Lung (tissue), 12 donors: ENCODE data around the gene COX7A2. TPM values are rescaled to one million over a fixed set of nuclear protein-coding genes. Genes with fewer than 3 reads are reported as not detected.

Experiments
- ATAC-seq: fragments of 200-7000 bp; cut with Tn5 transposase; one replicate; pipeline ENCODE4 v1.9.1; 2020; ENCODE audit warnings: moderate number of reproducible peaks; ENCODE audit not compliant: insufficient read depth, low FRiP score
- DNase-seq, 3 donors: peaks; one replicate each; pipeline ENCODE4 v3.0.0-alpha.2; 2013 to 2017
- H3K27ac ChIP-seq, 2 donors: one replicate each; pipeline ENCODE4 v1.5.1; 2013; ENCODE audit warnings: mild to moderate bottlenecking in 2 of 2, moderate library complexity in 2 of 2, control low read depth in 1 of 2, inconsistent platforms in 1 of 2, low read depth in 1 of 2, low read length in 1 of 2
- H3K27me3 ChIP-seq, 3 donors: one replicate each; pipeline ENCODE4 v1.5.1; 2013; ENCODE audit warnings: low read length in 2 of 3; ENCODE audit not compliant: control insufficient read depth in 3 of 3, insufficient read depth in 3 of 3
- H3K36me3 ChIP-seq, 4 donors: one replicate each; pipeline ENCODE4 v1.5.1; 2013; ENCODE audit warnings: low read length in 4 of 4, mild to moderate bottlenecking in 1 of 4, moderate library complexity in 1 of 4; ENCODE audit not compliant: control insufficient read depth in 4 of 4, insufficient read depth in 4 of 4
- H3K4me1 ChIP-seq, 5 donors: one replicate each; pipeline ENCODE4 v1.5.1; 2013; ENCODE audit warnings: low read length in 5 of 5, mild to moderate bottlenecking in 2 of 5, moderate library complexity in 1 of 5; ENCODE audit not compliant: control insufficient read depth in 5 of 5, insufficient read depth in 5 of 5
- H3K4me3 ChIP-seq: one replicate; pipeline ENCODE4 v1.5.1; 2013; ENCODE audit warnings: mild to moderate bottlenecking, control low read depth, moderate library complexity
- H3K9ac ChIP-seq, 2 donors: one replicate each; pipeline ENCODE4 v1.5.1; 2013; ENCODE audit warnings: low read length in 2 of 2, control low read depth in 1 of 2; ENCODE audit not compliant: insufficient read depth in 1 of 2
- H3K9me3 ChIP-seq, 4 donors: one replicate each; pipeline ENCODE4 v1.5.1; 2013; ENCODE audit warnings: low read length in 3 of 4, mild to moderate bottlenecking in 1 of 4, moderate library complexity in 1 of 4; ENCODE audit not compliant: control insufficient read depth in 4 of 4, insufficient read depth in 3 of 4
- WGBS, 2 donors: extraction: QIAGEN DNeasy Blood & Tissue Kit; methylation state at CpG; one replicate each; pipeline ENCODE4 v1.1.7; 2013; 5-methylcytosine and 5-hydroxymethylcytosine counted together
- polyA plus RNA-seq, 2 donors: library from polyadenylated mRNA; stranded (reverse); fragments of 200-250 nt; gene quantifications; one replicate each; pipeline ENCODE4 v1.2.1, GENCODE V29; 2013
- total RNA-seq, 2 donors: library from RNA; depleted of rRNA in 1 of 2; stranded (reverse); fragments of >200 nt in 1 of 2; gene quantifications; one replicate each; pipeline ENCODE4 v1.2.1, GENCODE V29; 2014 to 2021
- TF ChIP-seq, protein P1 (sequence below): IDR thresholded peaks from 2 replicates; pipeline ENCODE4 v1.5.1; 2012; ENCODE audit warnings: mild to moderate bottlenecking; ENCODE audit errors: control extremely low read depth, extremely low read depth
- donor health status: control.
- donor health status: control.
- donor health status: Bipolar disorder and iron deficiency.
- donor health status: healthy.
- donor health status: DM: yes; HTN: yes; CAD: no.

COX7A2 gene
- total and polyA plus RNA-seq, 4 donors = 43.1 to 557 (median 398) TPM

GRCh38 chr6:75201021-75201420 lies 42.6 kb downstream of the COX7A2 start:
- Histone ChIP-seq H3K9ac (no peak overlapping the region), H3K9me3 (peaks cover 0 to 2% (median 0%) of the 10 kb centered on the region in 4 donors), H3K27me3 (peaks cover 0 to 25% (median 14%) of the 10 kb centered on the region in 3 donors), H3K4me3 (no peak overlapping the region), H3K27ac (no peak overlapping the region), H3K4me1 (peaks cover 0 to 35% (median 14%) of the 10 kb centered on the region in 5 donors), H3K36me3 (no peaks in the 10 kb centered on the region)
- TF ChIP-seq, protein P1, sequence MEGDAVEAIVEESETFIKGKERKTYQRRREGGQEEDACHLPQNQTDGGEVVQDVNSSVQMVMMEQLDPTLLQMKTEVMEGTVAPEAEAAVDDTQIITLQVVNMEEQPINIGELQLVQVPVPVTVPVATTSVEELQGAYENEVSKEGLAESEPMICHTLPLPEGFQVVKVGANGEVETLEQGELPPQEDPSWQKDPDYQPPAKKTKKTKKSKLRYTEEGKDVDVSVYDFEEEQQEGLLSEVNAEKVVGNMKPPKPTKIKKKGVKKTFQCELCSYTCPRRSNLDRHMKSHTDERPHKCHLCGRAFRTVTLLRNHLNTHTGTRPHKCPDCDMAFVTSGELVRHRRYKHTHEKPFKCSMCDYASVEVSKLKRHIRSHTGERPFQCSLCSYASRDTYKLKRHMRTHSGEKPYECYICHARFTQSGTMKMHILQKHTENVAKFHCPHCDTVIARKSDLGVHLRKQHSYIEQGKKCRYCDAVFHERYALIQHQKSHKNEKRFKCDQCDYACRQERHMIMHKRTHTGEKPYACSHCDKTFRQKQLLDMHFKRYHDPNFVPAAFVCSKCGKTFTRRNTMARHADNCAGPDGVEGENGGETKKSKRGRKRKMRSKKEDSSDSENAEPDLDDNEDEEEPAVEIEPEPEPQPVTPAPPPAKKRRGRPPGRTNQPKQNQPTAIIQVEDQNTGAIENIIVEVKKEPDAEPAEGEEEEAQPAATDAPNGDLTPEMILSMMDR = no peak
- DNase-seq (no peak), ATAC-seq (no peak)
- 20 to 25% methylated on average over 1 of the region's 1 CpG for WGBS, 2 donors

DNA sequence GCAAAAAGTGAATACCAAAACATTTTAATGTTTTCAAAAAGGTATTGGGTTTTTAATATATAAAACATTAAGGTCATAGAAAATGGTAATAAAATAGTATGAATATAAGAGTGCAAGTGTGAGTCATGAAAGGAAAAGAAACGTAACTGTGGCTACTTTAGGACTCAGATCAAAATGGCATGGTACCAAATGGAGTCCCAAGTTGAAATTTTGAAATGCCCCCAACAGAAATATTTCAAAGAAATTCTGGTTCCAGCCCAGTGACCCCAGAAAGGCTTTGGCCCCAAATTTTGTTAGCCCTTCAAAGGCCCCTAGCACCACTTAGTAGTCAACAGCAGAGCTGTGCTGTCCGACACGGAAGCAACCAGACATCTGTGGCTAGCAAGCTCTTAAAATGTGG lies 43.7 kb downstream of the COX7A2 start:
- H3K27me3 ChIP-seq = peaks cover 0 to 15% (median 12%) of the 10 kb centered on the region in 3 donors
- ATAC-seq = no peak
- peaks cover 0 to 2% (median 0%) of the 10 kb centered on the region in 4 donors for H3K9me3 ChIP-seq
- H3K27ac ChIP-seq = no peak overlapping the region
- H3K4me1 ChIP-seq = peaks cover 0 to 30% (median 8%) of the 10 kb centered on the region in 5 donors
- DNase-seq = no peak
- no peak overlapping the region for H3K9ac ChIP-seq
- H3K36me3 ChIP-seq = no peaks in the 10 kb centered on the region
- 90 to 93% methylated on average over 3 of the region's 3 CpGs for WGBS, 2 donors
- H3K4me3 ChIP-seq = no peak overlapping the region
- TF ChIP-seq, protein P1 = no peak

DNA sequence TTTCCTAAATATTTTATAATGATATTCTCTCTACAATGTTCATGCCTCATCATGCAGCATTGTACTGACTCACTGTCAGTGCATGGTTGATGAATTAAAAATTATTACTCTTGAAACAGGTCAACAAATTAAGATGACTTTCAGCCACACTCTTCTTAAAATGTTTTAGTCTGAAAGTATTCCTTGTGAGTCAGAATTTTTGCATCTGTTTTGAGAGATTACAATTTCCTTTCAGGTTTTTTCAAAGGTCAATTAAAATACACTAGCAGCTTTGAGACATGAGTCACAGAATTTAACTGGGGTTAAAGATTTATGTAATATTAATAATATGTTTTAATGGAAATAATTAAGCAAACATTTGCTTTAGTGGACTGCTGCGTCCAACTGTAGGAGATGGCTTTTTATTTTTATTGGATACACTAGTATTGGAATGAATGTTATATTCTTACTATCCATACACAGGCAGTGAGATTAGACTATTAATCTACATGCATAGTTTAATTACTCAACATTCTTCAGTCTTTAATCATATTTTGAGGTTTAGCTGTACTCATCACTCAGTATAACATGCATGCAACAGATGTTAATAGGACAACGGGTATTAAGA lies 47.4 kb downstream of the COX7A2 start:
- TF ChIP-seq, protein P1 = no peak
- ATAC-seq = no peak
- 44 to 73% methylated on average over 2 of the region's 2 CpGs for WGBS, 2 donors

More for the DNA sequence above, 47.4 kb downstream of the COX7A2 start:
- no peak for DNase-seq
- H3K27ac ChIP-seq = no peak overlapping the region
- no peaks in the 10 kb centered on the region for H3K36me3 ChIP-seq
- no peaks in the 10 kb centered on the region for H3K4me1 ChIP-seq
- no peak overlapping the region for H3K4me3 ChIP-seq
- peaks cover 0 to 3% (median 0%) of the 10 kb centered on the region in 3 donors for H3K27me3 ChIP-seq
- no peaks in the 10 kb centered on the region for H3K9me3 ChIP-seq
- no peak overlapping the region for H3K9ac ChIP-seq
